ENCODE data around the gene LDLRAD4.

Gene LDLRAD4

DNA sequence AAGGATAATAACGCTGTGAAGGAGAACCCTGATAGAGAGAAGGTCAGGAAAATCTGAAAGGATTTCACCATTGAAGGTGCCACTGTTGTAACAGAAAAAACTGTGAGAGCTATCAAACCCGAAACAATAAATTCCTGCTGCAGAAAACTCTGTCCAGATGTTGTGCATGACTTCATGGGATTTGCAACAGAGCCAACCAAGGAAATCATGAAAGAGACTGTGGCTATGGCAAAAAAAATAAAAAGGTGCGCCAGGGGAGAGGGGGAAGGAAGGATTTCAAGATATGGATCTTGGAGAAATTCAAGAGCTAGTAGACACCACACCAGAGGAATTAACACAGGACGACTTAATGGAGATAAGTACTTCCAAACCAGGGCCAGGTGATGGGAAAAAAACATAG, 88.0 kb downstream of the LDLRAD4 start:
- DNase-seq (ENCODE audit: low read depth in 2 of 2): no peak

GRCh38 chr18:13308369-13308768, 89.8 kb downstream of the LDLRAD4 start:
- DNase-seq (ENCODE audit: low read depth in 2 of 2): no peak

DNA sequence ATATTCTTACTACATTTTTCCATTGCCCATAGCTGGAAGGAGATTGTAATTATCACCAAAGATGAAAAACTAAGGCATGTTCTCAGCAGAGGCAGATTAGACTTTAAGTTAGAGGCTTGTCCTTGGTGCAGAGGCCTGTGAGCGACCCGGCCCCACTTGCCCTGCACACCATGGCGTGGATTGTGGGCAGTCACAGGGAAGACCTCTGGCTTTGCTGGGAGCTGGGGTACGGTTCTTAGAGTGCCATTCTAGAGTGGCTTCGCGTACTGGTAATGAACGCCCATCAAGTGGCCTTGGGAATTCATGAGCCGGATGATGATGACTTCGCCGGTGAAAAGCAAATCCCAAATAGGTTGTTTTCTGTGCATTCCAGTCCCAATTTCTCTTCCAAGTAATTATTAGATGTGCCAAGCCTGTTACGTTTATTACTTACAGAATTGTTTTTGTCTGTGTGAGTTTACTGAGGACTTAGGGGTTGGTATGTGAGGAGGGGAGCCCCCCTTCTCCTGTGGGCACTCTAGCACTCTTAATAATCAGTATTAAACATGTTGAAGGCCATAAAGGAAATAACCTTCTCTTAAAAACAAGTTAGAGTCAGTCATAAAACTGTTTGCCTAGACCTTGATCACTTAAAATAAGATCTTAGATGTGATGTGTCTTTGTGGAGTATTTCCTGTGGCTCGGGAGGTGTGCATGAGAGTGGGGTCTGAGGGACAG, 90.6 kb downstream of the LDLRAD4 start:
- DNase-seq (ENCODE audit: low read depth in 2 of 2): no peak

DNA sequence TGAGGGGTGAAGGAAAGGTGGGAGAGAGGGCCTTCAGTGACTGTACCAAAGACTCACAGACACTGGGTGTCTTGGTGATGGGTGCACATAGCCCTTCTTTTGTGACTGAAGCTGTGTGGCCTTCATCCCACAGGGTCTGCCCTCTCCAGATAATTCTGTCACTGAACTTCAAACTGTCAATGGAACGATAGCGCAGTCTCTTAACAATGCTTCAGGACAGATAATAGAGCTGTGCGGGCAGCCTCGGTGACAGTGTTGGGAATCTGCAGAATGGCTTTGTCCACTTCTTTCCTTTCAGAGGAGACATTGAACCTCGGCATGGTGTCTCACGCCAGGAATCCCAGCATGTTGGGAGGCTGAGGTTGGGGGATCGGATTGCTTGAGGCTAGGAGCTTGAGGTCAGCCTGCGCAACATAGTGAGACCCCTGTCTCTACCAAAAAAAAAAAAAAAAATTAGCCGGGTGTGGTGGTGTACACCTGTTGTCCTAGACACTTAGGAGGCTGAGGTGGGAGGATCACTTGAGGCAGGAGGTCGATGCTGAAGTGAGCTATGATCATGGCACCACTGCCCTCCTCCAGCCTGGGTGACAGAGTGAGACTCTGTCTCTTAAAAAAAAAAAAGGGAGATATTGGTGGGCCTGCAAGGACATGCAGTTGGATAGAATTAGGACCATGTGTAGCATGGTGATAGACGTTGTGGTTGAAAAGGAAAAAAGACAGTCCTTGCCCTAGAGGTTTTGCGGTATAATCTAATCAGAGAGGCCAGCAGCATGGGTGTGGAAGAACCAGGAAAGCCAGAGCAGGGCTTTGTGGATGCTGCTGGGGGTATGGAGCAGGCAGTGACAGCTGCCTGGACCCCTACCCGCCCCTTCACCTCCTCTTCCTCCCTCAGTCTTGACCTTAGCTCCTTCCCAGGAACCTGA, 91.4 kb downstream of the LDLRAD4 start:
- no peak for DNase-seq (ENCODE audit: low read depth in 2 of 2)

DNA sequence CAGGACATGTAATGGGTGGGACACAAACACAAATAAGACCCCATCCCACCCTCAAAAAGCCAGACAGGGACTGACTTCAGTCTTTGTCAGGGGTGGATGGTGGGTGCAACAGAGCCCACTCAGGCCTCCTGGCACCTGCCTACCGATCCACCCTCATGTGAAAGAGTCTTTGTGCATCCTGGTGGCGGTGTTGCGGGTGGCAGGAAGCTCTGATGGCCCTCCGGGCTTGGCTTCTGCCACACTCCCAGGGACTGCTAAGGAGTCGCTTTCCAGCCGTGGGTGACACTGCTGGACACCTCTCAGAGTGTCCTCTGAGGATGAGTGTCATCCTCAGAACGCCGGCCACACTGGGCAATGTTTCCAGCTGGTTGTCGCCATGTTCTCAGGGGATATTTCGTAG, 92.6 kb downstream of the LDLRAD4 start:
- DNase-seq (ENCODE audit: low read depth in 2 of 2): no peak

DNA sequence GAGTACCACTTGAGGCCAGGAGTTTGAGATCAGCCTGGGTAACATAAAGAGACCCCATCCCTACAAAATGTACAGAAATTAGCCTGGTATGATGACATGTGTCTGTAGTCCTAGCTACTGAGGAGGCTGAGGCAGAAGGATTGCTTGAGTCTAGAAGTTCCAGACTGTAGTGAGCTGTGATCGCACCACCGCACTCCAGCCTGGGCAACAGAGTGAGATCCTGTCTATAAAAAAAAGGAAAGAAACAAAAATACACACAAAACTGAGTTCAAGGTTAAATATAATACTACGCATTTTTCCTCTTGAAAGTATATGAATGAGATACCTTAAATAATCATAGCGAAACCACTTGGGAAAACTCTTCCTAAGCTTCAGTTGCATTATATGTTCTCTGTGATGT, 94.0 kb downstream of the LDLRAD4 start:
- no peak for DNase-seq (ENCODE audit: low read depth in 2 of 2)

- DNase-seq (ENCODE audit: low read depth in 2 of 2): no peak
Measured at GRCh38 chr18:13313006-13313686, 94.6 kb downstream of the LDLRAD4 start.

DNA sequence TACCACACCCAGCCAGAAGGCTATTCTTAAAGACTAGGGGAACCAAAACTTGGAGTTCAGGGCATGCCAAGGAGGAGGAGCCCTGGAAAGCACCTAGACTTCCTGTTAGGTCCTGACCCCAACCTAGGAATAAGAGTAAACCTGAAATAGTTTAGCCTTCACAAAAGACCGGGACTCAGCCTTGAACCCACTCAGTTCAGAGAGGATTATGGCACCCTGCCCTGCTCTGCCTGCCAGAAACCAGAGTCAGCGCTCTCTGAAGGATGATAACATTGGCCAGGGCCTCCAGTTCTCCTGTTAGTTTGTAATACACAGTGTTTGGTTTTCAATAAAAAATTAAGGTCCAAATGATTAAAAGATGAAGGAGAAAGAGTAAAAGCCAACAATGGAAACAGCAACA, 96.4 kb downstream of the LDLRAD4 start:
- DNase-seq (ENCODE audit: low read depth in 2 of 2): no peak

GRCh38 chr18:13316063-13316462, 97.5 kb downstream of the LDLRAD4 start:
- DNase-seq (ENCODE audit: low read depth in 2 of 2): no peak

- no peak for DNase-seq (ENCODE audit: low read depth in 2 of 2)
Measured at GRCh38 chr18:13317801-13318200, 99.2 kb downstream of the LDLRAD4 start.

GRCh38 chr18:13318731-13319501, 100.4 kb downstream of the LDLRAD4 start:
- no peak for DNase-seq (ENCODE audit: low read depth in 2 of 2)

DNA sequence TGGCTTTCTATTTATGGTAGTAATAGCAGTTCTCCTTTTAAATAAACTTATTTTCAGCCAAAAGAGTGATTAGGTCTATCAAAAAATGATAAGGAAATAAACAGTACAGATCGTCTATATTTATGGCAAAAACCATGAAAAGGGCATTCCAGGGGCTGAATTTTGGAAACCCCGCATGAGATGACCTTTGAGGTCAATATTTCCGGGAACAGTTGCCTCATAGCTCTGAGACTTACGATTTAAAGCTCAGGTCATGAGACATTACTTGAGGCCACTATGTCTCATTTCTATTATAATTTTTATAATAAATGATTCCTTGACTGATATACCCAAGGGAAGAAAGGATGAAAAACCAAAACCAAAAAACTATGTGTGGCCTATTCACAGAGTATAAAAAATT, 101.1 kb downstream of the LDLRAD4 start:
- DNase-seq (ENCODE audit: low read depth in 2 of 2): no peak

GRCh38 chr18:13320096-13320495, 101.5 kb downstream of the LDLRAD4 start:
- no peak for DNase-seq (ENCODE audit: low read depth in 2 of 2)

- no peak for DNase-seq (ENCODE audit: low read depth in 2 of 2)
Measured at GRCh38 chr18:13320891-13321425, 102.4 kb downstream of the LDLRAD4 start.

DNA sequence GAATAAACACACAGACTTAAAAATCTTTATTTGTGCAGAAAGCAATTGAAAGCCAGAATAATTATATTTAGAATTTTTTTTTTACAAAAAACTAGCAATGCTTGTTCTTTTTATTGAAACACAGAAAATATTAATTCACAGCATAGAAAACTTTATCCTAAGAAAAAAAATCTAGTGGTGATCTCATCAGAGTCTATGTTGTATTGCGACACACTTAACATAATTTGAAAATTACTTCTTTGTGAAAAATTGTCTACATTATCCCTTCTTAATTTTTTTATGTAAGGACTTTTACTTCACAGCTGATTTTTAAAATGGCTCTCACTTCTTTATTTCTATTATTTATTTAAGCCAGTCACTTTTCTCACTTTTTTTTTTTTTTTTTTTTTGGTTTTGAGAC, 103.4 kb downstream of the LDLRAD4 start:
- DNase-seq (ENCODE audit: low read depth in 2 of 2): no peak

- no peak for DNase-seq (ENCODE audit: low read depth in 2 of 2)
Measured at GRCh38 chr18:13323186-13323585, 104.6 kb downstream of the LDLRAD4 start.

DNA sequence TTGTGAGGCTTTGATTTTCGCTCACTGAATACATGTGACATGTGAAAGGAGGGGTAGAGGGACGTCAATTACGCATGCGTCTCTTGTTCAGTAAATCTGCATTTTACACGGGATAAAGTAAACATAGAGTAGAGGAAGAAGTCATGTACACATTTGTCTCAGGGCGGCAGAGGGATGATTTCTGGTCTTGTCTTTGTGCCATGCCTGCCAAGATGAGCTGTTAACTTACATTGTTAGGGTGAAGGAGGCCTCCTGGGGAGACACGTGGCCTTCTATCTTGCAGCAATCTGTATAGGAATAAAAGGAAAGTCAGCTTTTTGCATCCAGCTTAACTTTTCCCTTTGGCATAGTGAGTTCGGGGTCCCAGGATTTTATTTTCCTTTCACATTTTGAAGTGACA, 106.3 kb downstream of the LDLRAD4 start:
- no peak for DNase-seq (ENCODE audit: low read depth in 2 of 2)

DNA sequence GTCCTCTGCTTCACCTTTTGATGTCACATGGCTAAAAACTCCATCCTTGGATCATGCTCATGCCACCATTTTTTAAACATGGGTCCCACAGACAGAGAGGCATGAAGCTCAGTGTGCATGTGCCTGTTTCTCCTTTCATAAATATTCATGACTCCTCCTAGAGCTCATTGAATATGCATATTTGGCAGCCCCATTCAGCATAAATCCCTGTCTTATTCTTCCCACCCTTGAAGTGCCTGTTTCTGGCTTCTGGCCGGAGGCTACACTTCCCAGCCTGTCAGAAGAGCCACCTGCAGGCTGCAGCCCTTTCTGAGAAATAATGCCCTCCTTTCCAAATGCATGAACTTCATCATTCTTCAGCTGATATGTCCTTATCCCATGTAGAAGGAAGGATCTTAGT, 109.7 kb downstream of the LDLRAD4 start:
- DNase-seq (ENCODE audit: low read depth in 2 of 2): no peak

DNA sequence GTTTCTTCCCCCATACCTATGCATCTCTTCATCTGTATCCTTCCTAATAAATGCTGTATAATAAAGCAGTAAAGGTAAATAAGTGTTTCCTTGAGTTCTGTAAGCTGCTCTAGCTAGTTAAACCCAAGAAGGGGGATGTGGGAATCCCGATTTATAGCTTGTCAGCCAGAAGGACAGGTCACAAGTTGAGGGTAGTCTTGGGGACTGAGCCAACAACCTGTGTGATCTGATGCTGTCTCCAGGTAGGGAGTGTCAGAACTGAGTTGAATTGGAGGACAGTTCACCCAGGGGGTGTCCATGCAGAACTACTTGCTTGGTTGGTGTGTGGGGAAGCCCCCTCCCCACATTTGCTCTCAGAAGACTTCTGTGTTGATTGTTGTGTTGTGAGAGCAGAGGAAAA, 112.4 kb downstream of the LDLRAD4 start:
- DNase-seq (ENCODE audit: low read depth in 2 of 2): no peak

DNA sequence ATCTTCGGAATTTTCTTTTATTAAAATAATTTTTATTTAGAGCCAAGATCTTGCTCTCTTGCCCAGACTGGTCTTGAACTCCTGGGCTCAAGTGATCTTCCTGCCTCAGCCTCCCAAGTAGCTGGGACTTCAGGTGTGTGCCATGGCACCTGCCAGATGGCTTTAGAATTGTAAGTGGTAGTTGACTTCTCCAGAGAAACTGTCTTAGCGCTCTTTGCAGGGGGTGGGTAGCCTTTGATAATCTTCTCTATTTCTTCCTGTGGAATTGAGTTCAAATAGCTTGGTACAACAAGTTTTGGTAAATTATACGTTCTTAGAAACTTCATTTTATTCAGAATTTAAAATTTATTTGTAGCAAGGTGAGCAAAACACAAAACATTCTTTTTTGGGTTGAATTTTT, 113.3 kb downstream of the LDLRAD4 start:
- DNase-seq (ENCODE audit: low read depth in 2 of 2): no peak

DNA sequence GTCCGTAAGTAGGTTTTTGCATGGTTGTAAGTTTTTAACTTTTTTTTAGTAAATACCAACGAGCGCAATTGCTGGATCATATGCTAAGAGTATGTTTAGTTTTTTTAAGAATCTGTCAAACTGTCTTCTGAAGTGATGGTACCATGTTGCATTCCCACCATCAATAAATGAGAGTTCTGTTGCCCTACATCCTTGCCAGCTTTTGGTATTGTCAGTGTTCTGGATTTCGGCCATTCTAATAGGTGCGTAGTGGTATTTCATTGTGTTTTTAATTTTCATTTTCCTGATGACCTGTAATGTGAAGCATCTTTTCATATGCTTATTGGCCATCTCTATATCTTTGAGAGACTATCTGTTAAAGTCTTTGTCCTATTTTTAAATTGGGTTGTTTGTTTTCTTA, 114.3 kb downstream of the LDLRAD4 start:
- DNase-seq (ENCODE audit: low read depth in 2 of 2): no peak

GRCh38 chr18:13335903-13336302, 117.3 kb downstream of the LDLRAD4 start:
- no peak for DNase-seq (ENCODE audit: low read depth in 2 of 2)

Data from activated CD4-positive, alpha-beta T cell treated with anti-CD3 and anti-CD28 coated beads for 24 hours (primary cell).